Activated CD8-positive, alpha-beta memory T cell treated with anti-CD3 and anti-CD28 coated beads, Interleukin-2, amount 10 ng/mL, durations not matched to agents 7 days and 5 days (primary cell): Measurements from ENCODE around the gene NOTUM. TPM values are rescaled to one million over a fixed set of nuclear protein-coding genes. Genes with fewer than 3 reads are reported as not detected.
"Not testable (repeated sequence)": the region's sequence is repeated elsewhere in the genome, so short reads cannot be mapped to it uniquely, and the experiment has no call there.

Source experiments
- ATAC-seq: fragments of 150-1000 bp; cut with Tn5 transposase; one replicate; pipeline ENCODE4 v1.10.0; 2021; ENCODE audit warnings: moderate library complexity
- CTCF ChIA-PET: fragments of 350-600 bp; sonication (Branson Sonifier 250); formaldehyde crosslinking; loops from one replicate; lab custom pipeline; 2021; ENCODE audit warnings: antibody characterized with exemption; lab: Charles Lee
- DNase-seq: peaks from one replicate; pipeline ENCODE4 v3.0.0-alpha.2; 2020
- H3K27ac Mint-ChIP-seq: one replicate; pipeline ENCODE4 v1.8.0; 2021; ENCODE audit warnings: mild to moderate bottlenecking, mixed read lengths
- H3K27me3 Mint-ChIP-seq: one replicate; pipeline ENCODE4 v1.8.0; 2021; ENCODE audit warnings: mixed read lengths
- H3K36me3 Mint-ChIP-seq: one replicate; pipeline ENCODE4 v1.8.0; 2021; ENCODE audit warnings: mild to moderate bottlenecking, mixed read lengths
- H3K4me1 Mint-ChIP-seq: one replicate; pipeline ENCODE4 v1.8.0; 2021; ENCODE audit warnings: mixed read lengths
- H3K4me3 Mint-ChIP-seq: one replicate; pipeline ENCODE4 v1.8.0; 2021; ENCODE audit warnings: mild to moderate bottlenecking, moderate library complexity, mixed read lengths
- H3K9me3 Mint-ChIP-seq: one replicate; pipeline ENCODE4 v1.8.0; 2022; ENCODE audit warnings: low read depth, mixed read lengths
- total RNA-seq, 2 experiments: library from RNA; stranded (reverse); gene quantifications; one replicate each; pipeline ENCODE4 v1.2.3, GENCODE V29; 2021

The NOTUM gene
- total RNA-seq, 2 experiments from 2014 or later: 0.21 TPM; not detected in 1

- no peak overlapping the region for H3K4me3 Mint-ChIP-seq
- CTCF ChIA-PET: no interaction called here
- no peak overlapping the region for H3K27ac Mint-ChIP-seq
- H3K4me1 Mint-ChIP-seq: no peaks in the 10 kb centered on the region
- DNase-seq (no peak), ATAC-seq (no peak)
- no peaks in the 10 kb centered on the region for H3K36me3 Mint-ChIP-seq
- no peaks in the 10 kb centered on the region for H3K27me3 Mint-ChIP-seq
- no peaks in the 10 kb centered on the region for H3K9me3 Mint-ChIP-seq
Observed at GRCh38 chr17:81992306-81993102, 31.5 kb upstream of the NOTUM start.

- CTCF ChIA-PET: interaction anchor here (0.5 kb wide), 1 partner anchor 139 kb away, joined by 5 read pairs; no protein-coding TSS in a partner anchor
- H3K4me1 Mint-ChIP-seq: no peaks in the 10 kb centered on the region
- no peaks in the 10 kb centered on the region for H3K27me3 Mint-ChIP-seq
- H3K27ac Mint-ChIP-seq: no peak overlapping the region
- ATAC-seq (no peak), DNase-seq (no peak)
- no peaks in the 10 kb centered on the region for H3K9me3 Mint-ChIP-seq
- H3K4me3 Mint-ChIP-seq: no peak overlapping the region
- H3K36me3 Mint-ChIP-seq: no peaks in the 10 kb centered on the region
Observed at GRCh38 chr17:81991684-81992305, 30.8 kb upstream of the NOTUM start.

DNA sequence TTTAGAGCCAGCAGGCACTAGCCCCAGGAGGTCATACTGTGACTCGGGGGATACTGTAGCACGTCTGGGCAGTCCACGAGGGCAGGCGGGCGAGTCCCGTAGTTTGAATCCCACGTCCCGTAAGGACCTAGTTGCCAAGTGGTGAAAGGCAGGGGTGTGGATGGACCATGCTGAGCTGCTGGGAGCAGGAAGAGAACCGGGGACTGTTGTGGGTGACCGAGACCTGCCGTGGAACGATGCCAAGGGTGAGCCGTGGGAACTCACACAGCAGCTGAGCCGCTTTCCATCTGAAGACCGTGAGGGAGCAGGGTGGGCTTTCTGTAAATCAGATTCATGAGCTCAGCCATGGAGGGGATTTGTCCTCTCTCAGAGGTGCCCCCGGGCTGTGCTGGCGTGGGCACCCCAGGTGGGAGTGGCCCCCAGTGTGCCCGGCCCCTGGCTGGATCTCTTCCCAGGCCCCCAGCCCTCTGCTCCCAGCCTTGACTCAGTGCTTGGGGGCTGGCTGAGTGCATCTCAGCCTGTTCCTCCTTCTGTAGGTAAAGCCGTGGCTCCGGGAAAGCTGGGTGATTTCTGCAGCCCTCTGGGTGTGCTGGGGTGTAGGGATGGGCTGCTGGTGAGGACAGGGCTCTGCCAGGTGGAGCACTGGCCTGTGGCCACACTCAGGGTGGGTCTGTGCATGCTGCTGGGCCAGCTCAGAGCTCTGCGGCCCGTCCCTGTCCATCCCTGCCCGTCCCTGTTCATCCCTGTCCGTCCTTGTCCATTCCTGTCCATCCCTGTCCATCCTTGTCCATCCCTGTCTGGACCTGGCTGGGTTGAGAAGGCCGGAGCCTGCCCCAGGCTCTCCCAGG is 30.1 kb upstream of the NOTUM start:
- ATAC-seq (no peak), DNase-seq (no peak)
- H3K4me3 Mint-ChIP-seq: no peak overlapping the region
- no peaks in the 10 kb centered on the region for H3K27me3 Mint-ChIP-seq
- H3K9me3 Mint-ChIP-seq: no peaks in the 10 kb centered on the region
- H3K4me1 Mint-ChIP-seq: no peaks in the 10 kb centered on the region
- no peak overlapping the region for H3K27ac Mint-ChIP-seq
- CTCF ChIA-PET: interaction anchor here (0.5 kb wide), 1 partner anchor 139 kb away, joined by 5 read pairs; no protein-coding TSS in a partner anchor
- no peaks in the 10 kb centered on the region for H3K36me3 Mint-ChIP-seq

- H3K4me3 Mint-ChIP-seq: no peak overlapping the region
- DNase-seq (no peak), ATAC-seq (no peak)
- H3K27me3 Mint-ChIP-seq: no peaks in the 10 kb centered on the region
- H3K27ac Mint-ChIP-seq: no peak overlapping the region
- no peaks in the 10 kb centered on the region for H3K4me1 Mint-ChIP-seq
- H3K9me3 Mint-ChIP-seq: no peaks in the 10 kb centered on the region
- CTCF ChIA-PET: interaction anchor here (0.7 kb wide), 1 partner anchor 133 kb away, joined by 3 read pairs; no protein-coding TSS in a partner anchor
- peaks cover 8% of the 10 kb centered on the region for H3K36me3 Mint-ChIP-seq
Observed at GRCh38 chr17:81987161-81987770, 26.3 kb upstream of the NOTUM start.

GRCh38 chr17:81986606-81987005 is 25.6 kb upstream of the NOTUM start:
- H3K9me3 Mint-ChIP-seq: no peaks in the 10 kb centered on the region
- peaks cover under 1% of the 10 kb centered on the region for H3K4me1 Mint-ChIP-seq
- H3K4me3 Mint-ChIP-seq: no peak overlapping the region
- ATAC-seq (no peak), DNase-seq (no peak)
- CTCF ChIA-PET: interaction anchor here (1.6 kb wide), 1 partner anchor 33 kb away, joined by 10 read pairs; no protein-coding TSS in a partner anchor
- H3K27me3 Mint-ChIP-seq: no peaks in the 10 kb centered on the region
- H3K36me3 Mint-ChIP-seq: peaks cover 8% of the 10 kb centered on the region
- no peak overlapping the region for H3K27ac Mint-ChIP-seq

DNA sequence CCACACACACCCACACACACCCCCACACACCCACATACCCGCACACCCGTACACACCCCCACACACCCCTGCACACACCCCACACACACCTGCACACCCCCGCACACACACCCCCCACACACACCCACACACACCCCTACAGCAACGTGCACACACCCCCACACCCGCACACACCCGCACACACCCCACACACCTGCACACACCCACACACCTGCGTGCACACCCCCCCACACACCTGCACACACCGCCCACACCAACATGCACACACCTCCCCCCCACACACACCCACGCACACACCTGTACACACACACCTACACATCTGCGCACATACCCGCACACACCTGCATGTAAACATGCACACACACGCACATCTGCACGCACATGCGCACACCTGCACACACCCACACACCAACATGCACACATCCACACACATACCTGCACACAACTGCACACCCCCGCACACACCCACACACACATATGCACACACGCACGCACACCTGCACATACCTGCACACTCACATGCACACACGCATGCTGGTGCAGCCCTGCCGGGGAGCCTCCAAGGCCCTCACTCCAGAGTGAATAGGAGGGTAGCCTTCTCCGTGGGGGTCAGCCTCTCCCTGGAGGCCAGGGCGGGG is 23.9 kb upstream of the NOTUM start:
- CTCF ChIA-PET: interaction anchor here (0.8 to 1.6 kb wide), 2 partner anchors 35 to 45 kb away, joined by 3 to 10 read pairs; no protein-coding TSS in a partner anchor
- Mint-ChIP-seq H3K4me3 (no peak overlapping the region), H3K9me3 (no peaks in the 10 kb centered on the region), H3K36me3 (peaks cover 8% of the 10 kb centered on the region), H3K4me1 (peaks cover 13% of the 10 kb centered on the region), H3K27ac (no peak overlapping the region), H3K27me3 (no peaks in the 10 kb centered on the region)
- DNase-seq (no peak), ATAC-seq (no peak)

DNA sequence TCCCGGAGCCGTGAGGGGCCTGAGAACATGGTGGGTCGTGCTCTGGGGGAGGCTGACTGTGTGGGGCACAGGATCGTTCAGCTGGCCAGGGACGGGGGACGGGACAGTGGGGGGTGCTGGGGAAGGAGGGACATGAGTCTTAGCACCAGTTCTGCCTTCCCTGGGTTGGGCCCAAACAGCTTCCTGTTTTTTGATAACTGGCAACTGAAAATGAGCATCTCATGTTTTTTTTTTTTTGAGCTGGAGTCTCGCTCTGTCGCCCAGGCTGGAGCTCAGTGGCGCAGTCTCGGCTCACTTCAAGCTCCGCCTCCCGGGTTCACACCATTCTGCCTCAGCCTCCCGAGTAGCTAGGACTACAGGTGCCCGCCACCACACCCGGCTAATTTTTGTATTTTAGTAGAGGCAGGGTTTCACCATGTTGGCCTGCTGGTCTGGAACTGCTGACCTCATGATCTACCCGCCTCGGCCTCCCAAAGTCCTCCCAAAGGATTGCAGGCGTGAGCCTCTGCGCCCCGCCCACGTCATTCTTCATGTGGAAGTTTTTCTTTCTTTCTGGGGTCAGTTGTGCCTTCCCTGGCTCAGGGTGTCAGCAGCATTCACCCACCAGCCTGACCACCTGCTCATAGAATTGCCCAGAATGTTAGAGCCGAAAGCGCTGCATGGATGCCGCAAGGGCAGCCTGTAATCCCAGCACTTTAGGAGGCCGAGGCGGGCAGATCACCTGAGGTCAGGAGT is 22.8 kb upstream of the NOTUM start:
- Mint-ChIP-seq H3K36me3 (peaks cover 8% of the 10 kb centered on the region), H3K27ac (no peak overlapping the region), H3K9me3 (no peaks in the 10 kb centered on the region), H3K4me3 (no peak overlapping the region), H3K27me3 (no peaks in the 10 kb centered on the region), H3K4me1 (peaks cover 18% of the 10 kb centered on the region)
- CTCF ChIA-PET: no interaction called here
- ATAC-seq: no peak
- no peak for DNase-seq

GRCh38 chr17:81983011-81983638 is 22.1 kb upstream of the NOTUM start:
- DNase-seq: no peak
- H3K4me1 Mint-ChIP-seq: peaks cover 22% of the 10 kb centered on the region
- H3K27ac Mint-ChIP-seq: no peak overlapping the region
- ATAC-seq: no peak
- no peaks in the 10 kb centered on the region for H3K27me3 Mint-ChIP-seq
- no peaks in the 10 kb centered on the region for H3K9me3 Mint-ChIP-seq
- H3K36me3 Mint-ChIP-seq: peaks cover 8% of the 10 kb centered on the region
- H3K4me3 Mint-ChIP-seq: no peak overlapping the region
- CTCF ChIA-PET: interaction anchor here (1.0 kb wide), 1 partner anchor 24 kb away, joined by 3 read pairs; no protein-coding TSS in a partner anchor

DNA sequence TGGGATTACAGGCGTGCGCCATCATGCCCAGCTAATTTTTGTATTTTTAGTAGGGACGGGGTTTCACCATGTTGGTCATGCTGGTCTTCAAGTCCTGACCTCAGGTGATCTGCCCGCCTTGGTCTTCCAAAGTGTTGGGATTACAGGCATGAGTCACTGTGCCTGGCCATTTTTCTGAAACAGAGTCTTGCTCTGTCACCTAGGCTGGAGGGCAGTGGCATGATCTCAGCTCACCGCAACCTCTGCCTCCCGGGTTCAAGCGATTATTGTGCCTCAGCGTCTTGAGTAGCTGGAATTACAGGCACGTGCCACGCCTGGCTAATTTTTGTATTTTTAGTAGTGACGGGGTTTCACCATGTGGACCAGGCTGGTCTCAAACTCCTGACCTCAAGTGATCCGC is 20.5 kb upstream of the NOTUM start:
- H3K27ac Mint-ChIP-seq, H3K4me3 Mint-ChIP-seq, ATAC-seq, CTCF ChIA-PET, H3K27me3 Mint-ChIP-seq, DNase-seq, H3K9me3 Mint-ChIP-seq, H3K36me3 Mint-ChIP-seq: not testable (repeated sequence)
- H3K4me1 Mint-ChIP-seq: peaks cover 26% of the 10 kb centered on the region

DNA sequence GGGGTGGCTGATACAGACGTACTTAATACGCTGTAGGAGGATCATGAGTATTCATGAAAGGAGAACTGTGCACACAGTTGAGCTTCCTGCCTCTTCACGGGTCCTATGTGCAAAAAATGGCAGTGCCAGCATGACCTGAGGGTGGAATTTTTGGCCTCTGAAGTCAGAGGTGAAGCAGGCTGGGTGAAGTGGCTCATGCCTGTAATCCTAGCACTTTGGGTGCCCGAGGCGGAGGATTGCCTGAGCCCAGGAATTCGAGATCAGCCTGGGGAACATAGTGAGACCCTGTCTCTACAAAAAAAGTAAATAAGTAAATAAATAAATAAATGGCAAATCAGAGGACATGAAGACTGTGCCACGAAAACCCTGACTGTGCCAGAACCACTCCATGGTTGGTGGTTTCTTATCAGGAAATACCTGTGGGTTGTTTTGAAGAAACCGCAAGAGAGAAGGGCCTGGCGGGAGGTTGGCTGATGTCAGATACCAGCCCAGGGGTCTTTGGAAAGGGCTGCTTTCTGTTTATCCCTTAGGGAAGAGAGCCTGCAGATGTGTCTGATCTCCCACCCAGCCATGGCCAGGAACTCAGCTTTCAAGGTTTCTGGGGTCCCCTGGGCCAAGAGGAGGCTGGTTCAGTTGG is 19.8 kb upstream of the NOTUM start:
- Mint-ChIP-seq H3K36me3 (peaks cover 8% of the 10 kb centered on the region), H3K4me1 (peaks cover 29% of the 10 kb centered on the region), H3K27ac (no peak overlapping the region), H3K9me3 (no peaks in the 10 kb centered on the region), H3K27me3 (no peaks in the 10 kb centered on the region), H3K4me3 (no peak overlapping the region)
- DNase-seq (no peak), ATAC-seq (no peak)
- CTCF ChIA-PET: interaction anchor here (1.3 kb wide), 2 partner anchors 14 to 21 kb away, joined by 3 to 6 read pairs; no protein-coding TSS in a partner anchor

DNA sequence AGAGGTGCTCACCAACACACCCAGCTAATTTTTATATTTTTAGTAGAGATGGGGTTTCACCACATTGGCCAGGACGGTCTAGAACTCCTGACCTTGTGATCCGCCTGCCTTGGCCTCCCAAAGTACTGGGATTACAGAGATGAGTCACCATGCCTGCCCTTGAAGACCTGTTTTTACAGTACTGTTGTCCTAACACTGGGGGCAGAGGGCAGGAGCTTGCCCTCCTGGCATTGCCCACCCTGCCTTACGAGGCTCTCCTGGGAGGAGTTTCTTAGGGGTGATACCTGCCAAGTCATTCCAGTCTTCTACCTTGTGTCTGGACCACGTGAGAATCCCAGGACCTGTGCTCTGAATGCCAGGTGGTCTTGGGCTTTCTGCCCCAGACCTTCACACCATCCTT is 19.1 kb upstream of the NOTUM start:
- H3K4me3 Mint-ChIP-seq: no peak overlapping the region
- H3K4me1 Mint-ChIP-seq: peaks cover 29% of the 10 kb centered on the region
- peaks cover 5% of the 10 kb centered on the region for H3K36me3 Mint-ChIP-seq
- CTCF ChIA-PET: interaction anchor here (1.0 to 1.3 kb wide), 3 partner anchors 13 to 42 kb away, joined by 3 to 6 read pairs (median 5); no protein-coding TSS in a partner anchor
- no peak overlapping the region for H3K27ac Mint-ChIP-seq
- ATAC-seq: no peak
- H3K27me3 Mint-ChIP-seq: peaks cover under 1% of the 10 kb centered on the region
- no peak for DNase-seq
- H3K9me3 Mint-ChIP-seq: no peaks in the 10 kb centered on the region
